Measurements from ENCODE around the gene HMCN1.
A peak's percentile ranks its signal among the peaks of the same experiment; 100 is the strongest.

Gene HMCN1

DNA sequence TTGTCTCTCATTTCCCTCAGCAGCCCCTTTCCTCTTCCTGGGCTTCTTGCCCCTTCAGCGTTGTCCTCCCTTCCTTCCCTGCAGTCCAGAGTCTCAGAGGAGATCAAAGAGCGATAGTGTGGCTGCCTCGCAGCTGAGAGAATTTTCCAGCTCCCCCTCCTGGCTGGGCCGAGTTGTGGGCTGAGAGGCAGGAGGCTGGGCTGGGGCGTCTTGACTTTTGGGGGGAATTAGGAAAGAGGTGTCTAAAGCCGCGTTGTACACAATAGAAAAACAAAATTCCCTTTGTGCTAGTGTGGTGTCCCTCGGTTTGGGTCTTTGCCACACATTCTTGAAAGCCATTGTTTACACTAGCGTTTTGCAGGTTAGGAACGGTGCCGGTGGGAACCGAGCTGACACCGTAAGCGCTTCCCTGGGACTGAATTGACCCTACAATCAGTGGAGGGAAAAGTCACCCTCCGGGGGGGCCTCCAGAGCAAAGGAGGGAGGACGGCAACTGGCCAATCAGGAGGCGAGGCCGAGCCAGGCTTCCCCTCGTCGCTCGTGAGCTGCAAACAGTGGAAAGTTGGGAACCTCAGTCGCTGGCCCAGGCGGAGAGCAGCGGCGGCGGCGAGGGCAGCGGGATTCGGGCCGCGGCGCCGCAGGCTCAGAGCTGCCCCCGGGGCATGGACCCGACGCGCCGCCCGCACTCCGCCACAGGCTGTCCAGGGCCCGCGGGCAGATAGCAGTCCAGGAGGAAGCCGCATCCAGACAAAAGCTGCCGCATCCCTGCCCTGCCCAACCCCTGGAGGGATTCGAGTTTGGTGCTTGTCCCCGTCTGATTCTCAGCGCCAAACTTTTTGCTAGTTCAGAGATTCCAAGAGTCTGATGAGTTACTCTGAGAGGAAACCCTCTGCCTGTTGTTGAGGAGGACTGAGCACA lies at the start of gene HMCN1:
Gene HMCN1 (plus strand): TSS at position 574 of the 918 bp plus-strand sequence. CDS start 389 bp downstream, outside the sequence.
- peak in 34 of 51 donors; percentile 3 to 45 (median 15) for DNase-seq

DNA sequence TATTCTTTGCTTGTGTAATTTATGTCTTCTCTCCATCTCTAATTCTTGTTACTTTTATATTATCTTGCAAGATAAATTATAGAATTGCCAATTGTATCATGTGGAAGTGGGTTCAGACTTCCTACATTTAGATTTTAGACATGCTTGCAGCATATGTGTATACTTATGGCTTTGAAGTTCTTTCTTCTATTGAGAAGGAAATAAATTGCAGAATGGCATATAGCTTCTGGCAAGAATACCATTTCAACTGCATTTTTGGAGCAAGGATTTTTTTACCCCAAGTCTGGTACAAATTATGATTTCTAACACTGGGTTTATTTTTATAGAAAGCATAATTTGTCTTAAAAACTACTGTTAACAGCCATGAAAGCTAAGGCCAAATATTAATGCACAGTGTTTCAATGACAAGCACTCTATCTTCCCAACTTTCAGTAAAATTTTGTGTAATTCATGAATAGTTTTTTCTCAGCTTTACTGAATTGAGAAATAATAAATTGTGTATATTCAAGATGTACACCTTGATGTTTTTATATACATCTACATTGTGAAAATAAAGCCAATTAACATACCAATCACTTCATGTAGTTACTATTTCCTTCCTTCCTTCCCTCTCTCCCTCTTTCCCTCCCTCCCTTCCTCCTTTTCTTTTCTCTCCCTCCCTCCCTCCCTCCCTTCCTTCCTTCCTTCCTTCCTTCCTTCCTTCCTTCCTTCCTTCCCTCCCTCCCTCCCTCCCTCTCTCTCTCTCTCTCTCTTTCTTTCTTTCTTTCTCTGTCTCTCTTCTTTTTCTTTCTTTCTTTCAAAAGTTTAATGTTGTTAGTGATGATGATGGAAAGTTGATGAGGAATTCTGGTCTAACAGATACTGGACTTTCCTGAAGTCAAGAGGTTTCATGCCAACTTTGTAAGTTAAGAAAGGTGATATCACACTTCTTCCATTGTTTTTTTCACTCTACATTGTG lies 47.1 kb upstream of the HMCN1 start:
- no peak for DNase-seq

DNA sequence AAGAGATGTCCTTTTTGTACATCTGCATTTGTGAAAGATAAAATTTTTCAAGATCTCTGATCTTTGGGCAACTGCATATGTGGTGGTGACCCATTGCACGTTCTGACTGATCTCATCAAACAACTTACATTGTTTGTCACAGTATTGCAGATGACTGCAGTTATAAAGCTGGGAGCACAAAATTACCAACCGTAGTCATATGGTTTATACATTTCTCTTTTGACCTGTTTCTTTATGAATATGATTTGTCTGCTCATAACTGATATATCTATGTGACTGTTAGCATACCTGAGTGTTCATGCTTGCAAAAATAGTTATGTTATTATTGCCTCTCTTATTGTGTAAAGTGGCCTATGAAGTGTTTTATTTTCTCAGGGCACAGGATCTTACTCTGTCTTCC lies 43.7 kb upstream of the HMCN1 start:
- no peak for DNase-seq

DNA sequence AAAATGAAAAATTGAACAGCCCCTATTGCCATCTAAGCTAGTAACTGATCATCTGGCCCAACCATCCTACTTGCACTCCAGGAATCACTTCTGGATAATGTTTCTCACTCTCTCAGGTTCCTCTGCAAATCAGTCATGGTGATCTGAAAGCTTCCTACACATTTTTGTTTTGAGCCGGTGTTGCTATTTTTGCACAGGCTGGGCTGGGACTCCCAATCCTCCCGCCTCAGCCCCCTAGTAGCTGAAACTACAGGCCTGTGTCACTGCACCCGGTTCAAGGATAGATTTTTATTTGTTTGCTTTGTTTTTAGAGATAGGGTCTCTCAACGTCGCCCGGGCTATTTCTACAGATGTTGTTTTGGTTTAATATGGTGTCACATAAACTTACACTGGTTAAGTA lies 40.5 kb upstream of the HMCN1 start:
- DNase-seq: no peak

DNA sequence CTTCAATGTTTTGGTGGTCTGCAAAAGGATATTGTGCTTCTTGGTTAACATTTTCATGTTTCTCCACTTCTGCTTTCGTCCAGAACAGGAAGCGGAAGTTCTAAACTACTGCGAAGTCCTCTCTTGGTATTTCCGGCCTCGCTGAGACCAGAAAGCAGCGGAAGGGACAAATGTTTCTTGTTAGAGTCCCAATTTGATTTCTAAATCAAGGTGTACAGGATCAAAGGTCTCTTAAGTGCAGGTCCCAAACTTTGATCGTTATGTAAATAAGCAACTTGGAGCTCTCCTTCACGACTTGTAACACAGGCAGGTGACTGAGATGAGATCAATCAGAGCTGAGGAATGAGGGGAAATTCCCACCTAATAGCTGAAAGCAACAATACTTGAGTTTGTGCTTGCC lies 40.1 kb upstream of the HMCN1 start:
- DNase-seq: no peak

DNA sequence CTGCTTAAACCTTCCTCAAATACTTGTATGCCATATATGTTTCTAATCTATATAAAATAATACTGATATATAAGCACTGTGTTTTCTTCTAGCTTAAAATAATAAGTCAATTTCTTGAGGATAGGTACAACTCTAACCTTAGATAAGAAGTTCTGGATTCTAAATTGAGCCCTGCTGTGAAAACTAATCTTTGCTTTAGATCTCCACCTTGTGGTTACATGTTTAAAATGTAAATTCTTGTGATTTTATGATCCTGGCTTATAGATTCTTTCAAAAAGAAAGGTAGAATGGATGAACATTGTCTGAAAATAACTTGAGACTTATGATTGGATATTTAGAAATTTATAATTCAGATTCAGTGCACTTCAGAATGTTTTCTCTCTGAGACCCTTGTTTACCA lies 38.9 kb upstream of the HMCN1 start:
- DNase-seq: no peak

DNA sequence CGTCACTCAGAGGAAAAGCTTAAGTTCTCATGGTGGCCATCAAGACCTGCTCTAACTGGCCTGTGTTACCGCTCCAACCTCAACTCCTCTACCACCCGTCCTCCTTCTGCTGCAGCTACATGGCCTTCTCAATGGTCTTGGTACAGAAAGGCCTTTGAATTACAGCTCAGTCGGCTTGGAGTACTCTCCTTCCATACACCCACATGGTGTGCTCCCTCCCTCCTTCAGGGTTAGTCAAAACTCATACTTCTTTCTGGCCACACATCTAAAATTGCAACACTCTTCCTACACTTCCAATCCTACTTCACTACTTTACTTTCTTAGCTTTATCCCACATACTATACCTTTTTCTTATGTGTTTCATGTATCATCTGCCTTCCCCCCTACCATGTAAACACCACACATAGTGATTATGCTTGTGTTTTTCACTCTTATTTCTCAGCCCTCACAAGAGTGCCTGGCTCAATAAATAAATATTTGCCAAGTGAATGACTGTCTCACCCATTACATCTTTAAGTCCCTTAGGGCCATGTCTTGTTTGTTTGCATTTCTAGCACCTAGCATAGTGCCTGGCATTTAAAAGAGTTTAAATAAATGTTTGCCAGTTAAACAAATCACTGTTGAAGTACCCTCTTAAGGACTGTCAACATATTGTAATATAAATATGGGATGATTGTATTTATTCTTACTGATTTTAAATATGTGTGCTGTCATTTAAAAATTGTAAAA lies 37.6 kb upstream of the HMCN1 start:
- no peak for DNase-seq

DNA sequence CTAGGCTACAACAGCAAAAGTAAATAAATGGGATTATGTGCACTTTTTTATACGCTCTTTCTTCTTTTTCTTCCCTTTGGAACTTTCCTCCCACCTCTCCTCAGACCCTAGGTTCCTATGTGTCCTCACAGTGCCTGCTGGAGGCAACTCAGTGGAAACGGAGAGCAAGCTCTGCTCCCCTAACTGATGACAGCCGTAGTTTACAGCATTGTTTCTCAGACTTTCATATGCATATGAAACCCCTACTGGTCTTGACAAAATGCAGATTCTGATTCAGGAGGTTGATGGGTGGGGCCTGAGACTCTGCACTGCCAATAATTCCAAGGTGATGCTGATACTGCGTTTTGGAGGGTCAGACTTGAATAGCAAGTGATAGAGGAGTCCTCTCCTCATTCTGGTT lies 34.3 kb upstream of the HMCN1 start:
- no peak for DNase-seq

DNA sequence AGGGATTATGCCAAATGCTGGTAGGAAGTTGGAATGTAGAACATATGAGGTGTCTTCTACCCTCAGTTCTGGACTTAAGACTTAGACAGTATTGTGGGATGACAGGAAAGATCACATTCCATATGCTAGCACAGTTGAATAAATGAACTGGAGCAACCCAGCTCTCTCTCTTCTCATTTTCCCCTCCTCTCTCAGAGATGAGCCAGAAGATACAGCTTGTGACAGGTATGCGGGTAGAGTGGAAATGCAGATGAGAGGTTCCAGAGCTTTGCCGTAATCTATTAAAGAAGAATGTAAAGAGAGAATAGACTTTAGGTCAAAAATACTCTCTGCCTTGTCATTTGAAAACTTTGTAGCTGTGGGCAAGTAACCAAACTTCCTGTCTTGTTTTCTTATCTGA lies 32.5 kb upstream of the HMCN1 start:
- DNase-seq: no peak

DNA sequence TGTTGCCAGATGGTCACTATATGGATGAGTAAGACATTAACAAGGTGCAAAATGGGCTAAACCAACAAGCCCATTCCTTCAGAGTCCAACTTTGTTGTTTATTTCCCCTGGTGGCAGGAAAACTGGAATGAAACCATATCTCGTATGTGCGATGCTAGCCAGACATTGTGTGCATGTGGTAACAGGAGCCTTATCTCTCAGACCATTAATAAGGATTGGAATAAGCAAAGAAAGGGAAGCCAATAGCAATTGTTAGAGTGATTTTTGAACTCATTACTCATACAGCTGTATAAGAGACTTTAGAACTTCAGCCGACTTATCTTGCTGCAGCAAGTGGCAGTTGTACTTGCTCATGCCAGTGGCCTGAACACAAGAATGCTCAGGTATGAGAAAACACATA lies 30.0 kb upstream of the HMCN1 start:
- no peak for DNase-seq

DNA sequence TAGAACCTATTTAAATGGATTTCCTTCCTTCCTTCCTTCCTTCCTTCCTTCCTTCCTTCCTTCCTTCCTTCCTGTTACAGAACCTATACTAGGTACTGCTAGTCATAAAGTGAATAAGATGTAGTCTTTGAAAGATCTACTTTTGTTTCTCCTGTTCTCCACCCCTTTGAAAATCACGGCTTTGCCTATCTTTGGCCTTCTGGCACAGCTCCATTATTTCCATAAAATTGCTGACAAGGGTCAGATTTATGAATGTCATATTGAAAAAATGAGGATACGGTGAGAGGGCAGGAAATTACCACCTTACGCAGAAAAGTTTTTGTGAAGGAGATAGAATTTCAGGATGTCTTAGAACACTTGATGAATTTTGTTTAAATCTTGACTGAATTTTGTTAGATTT lies 18.1 kb upstream of the HMCN1 start:
- DNase-seq: no peak

DNA sequence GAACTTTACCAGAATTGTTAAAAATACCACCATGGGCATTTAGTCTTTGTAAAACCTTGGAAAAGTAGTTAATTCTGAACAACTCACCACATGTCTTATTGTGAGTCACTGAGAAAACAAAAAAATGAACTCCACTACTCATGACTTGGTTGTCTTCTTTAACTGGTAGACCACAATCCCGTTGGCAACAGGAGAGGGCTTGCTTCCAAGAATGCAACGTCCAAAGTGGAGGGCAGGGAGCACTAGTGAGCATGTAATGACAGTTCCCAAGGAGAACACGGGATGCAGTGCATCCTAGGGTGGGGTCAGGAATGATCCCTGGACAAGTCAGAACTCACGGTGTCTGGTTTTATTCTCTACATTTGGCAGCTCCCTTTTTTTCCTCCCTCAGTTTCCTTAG lies 15.2 kb upstream of the HMCN1 start:
- DNase-seq: peak in 1 of 51 donors; percentile 2

DNA sequence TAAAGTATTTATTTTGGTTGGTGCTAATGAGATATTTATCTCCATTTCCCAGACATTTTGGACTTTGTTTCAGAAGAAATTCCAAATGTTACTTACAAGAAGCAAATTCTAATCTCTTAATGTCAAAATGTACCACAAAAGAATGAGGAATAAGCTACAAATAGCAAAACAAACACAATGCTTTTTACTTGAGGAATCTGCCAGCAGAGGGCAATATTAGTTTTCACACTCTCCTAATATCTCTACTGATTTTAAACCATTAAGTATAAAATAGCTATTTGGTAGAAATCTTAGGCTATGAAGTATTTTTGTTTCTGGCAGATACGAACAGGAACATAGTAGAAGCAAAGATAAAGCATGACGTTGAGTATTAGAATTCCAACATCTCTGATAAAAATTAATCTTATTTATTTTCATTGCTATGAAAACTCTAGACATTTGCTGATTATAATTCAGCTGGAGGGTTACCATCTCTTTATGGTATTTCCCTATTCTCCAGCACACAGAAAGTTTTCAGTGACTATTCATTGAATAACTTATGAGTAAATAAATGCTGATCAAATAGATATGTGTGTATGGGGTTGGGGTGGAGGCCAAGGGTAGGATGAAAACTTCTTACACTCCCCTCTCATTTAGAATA lies 13.4 kb upstream of the HMCN1 start:
- DNase-seq: peak in 1 of 51 donors; percentile 13

DNA sequence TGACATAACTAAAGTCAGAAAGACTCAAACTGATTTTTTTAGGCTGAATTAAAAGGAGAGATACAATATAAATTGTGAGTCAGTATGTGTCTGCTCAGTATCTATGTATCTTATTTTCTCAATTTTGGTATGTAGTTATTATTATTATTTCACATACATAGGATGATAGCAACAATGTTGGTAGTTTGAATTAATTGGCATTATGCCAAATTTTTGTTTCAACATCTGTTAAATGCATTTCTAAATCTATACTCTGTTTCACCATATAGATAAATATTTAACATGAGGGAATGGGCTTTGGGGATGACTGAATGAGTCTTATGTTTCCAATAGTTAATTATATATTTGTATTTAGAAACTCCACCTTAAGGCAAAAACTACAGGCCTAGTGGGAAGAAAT lies 12.6 kb upstream of the HMCN1 start:
- DNase-seq: no peak

DNA sequence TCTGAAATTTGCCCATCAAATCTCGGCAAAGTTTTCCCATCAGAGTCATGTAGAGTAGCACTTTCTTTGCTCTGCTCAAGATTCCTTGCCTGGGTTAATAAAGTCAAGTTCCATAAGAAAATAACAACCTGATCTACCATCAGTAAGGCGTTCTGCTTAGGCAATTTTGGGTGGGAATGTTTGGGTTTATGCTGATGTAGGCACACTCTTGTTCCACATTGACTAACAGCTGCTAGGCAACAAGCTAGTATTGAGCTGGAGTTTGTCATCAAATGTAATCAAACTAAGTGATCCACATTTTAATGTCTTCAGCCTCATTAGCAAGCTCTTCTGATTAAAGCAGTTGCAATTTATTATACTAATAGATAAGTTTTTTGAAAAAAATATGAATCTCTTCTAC lies 12.1 kb upstream of the HMCN1 start:
- DNase-seq: no peak

DNA sequence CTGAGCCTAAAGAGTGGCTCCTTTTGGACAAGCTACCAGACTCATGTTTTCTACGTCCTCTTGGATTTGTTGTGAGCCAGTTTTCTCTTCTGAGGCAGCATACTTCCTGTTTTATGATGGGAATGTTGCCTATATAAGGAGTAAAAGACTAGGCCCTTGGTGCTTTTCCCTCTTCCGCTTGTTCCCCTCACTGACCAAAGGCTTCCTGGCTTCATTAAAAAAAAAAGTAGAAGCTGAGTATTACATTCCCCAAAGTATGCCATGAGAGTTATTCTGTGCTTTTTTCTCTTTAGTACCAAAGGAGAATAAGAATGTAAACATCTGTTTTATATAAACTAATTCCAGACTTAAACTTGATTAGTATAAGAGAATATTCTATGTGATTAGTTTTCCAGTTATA lies 6.5 kb upstream of the HMCN1 start:
- DNase-seq: no peak

DNA sequence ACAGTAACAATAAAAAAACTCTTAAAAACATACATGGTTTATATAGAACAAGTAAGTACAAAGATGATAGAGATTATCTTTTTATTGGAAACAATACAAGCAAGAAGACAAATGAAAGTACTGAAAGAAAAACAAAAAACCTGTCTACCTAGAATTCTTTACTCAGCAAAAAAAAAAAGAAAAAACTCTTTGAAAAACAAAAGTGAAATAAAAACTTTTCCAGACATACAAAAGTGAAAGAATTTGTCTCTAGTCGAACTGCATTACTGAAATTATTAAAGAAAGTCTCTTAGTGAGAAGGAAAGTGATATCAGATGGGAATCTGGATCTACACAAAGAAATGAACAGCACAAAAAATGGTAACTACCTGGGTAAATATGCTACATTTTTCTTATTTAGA lies 2.7 kb upstream of the HMCN1 start:
- DNase-seq: no peak

DNA sequence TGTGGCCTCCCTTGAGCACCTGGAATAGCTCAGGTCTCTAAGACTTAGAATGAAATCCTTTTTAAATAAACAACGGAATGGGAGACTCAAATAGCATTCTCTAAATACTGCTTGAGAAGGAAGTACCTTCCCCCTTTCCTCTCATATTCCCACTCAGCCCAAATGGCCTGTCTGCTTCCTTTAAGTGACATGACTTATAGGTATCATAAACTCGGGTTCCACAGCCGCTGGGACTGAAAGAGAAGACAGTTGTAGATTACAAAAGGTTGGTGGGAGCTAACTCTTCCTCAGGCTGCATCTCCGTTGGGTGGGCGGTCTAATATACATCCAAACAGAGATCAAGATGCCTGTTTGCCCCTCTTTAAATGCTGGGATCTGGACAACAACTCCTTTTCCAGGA lies 1.2 kb upstream of the HMCN1 start:
- no peak for DNase-seq

DNA sequence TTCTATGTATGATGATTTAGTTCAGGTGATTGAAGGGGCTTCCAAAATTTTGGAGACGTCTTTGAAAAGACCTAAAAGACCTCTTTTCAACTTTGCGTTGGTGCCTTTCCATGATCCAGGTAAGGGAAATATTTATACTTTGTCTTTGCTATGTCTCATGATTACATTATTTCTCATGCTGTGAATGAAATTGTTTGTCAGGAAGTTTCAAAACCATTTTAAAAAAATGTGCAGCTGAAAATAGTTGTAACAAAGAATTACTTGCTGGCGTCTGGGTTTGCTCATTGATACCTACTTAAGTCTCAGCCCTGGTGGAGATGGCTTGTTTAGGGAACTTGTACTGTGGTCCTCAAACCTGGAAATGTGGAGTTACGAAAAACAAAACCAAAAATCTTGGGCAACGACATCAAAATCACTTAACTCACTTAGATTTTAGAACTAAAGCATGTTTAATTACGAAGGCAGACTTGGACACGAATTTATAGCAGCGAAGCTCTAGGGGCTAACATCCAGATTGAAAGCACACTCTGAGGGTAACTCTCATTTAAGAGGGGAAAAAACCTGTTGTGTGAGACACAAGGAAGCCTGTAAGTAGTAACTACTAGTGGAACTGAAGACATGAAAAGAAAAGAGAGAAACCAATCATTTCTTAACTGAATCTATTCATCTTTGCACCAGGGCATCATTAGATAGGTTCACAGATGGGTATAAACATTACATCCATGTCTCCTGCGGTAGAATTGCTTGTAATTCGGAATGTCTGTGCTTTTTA lies 924 bp downstream of the HMCN1 start:
- DNase-seq: no peak

DNA sequence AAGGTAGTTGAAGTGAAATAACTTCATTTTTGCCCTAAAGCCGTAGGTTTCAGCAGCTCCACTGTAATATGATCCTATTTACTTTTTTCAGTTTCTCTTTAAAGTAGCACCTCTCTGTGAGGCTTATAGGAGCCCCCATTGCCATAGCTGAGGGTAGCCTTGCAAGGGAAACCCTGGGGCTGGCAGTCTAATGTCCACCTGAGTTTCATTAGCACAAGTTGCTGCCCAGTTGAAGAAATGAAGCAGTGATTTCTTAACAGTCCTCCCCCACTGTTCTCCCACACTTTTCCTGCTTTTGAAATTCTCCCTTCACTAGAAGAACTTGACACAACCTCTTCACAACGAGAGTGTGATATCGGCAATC lies 1.5 kb downstream of the HMCN1 start:
- DNase-seq: no peak

DNA sequence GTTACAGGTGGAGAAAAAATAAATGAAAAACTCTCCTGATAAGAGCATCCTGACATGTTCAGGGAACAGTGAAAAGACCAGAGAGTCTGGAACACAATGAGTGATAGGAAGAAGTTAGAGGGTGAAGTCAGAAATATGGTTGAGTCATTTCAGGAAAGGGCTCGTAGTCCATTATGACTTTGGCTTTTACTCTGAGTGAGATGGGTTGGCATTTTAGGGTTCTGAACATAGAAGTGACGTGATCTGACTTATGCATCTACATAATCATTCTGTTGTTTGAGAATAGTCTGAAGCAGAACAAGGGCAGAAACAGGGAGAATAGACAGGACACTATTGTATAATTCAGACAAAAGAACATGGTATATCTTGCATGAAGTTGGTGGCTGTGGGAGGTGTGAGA lies 5.8 kb downstream of the HMCN1 start:
- DNase-seq: no peak

All from hypothalamus (tissue), 51 donors.